SK-N-MC (cell line): ENCODE data around the gene LRP3.
"Not testable (repeated sequence)": the region's sequence is repeated elsewhere in the genome, so short reads cannot be mapped to it uniquely, and the experiment has no call there.

Source experiments
- DNase-seq: peaks from one replicate; pipeline ENCODE4 v3.0.0-alpha.2; 2011; ENCODE audit warnings: low read depth, low spot score
- H3K27ac ChIP-seq: fragments of 200-600 bp; sonication (generic); 2 replicates; pipeline ENCODE4 v1.5.1; 2016; ENCODE audit warnings: mixed run types
- H3K36me3 ChIP-seq: fragments of 200-600 bp; sonication (generic); 2 replicates; pipeline ENCODE4 v1.6.1; 2017; ENCODE audit warnings: antibody characterized with exemption, low read length, mixed read lengths; ENCODE audit not compliant: insufficient read depth
- H3K4me3 ChIP-seq: fragments of 200-600 bp; sonication (generic); 2 replicates; pipeline ENCODE4 v1.5.1; 2016
- H3K9ac ChIP-seq: fragments of 200-600 bp; sonication (generic); 2 replicates; pipeline ENCODE4 v1.8.0; 2017; ENCODE audit warnings: mixed run types, mixed read lengths; ENCODE audit not compliant: insufficient read length
- H3K9me3 ChIP-seq: fragments of 200-600 bp; sonication (generic); 2 replicates; pipeline ENCODE4 v1.6.1; 2017; ENCODE audit warnings: low read depth, mild to moderate bottlenecking, antibody characterized with exemption, low read length, moderate library complexity, mixed read lengths
- EZH2 ChIP-seq: fragments of 200-600 bp; sonication (generic); IDR thresholded peaks from one replicate; pipeline ENCODE4 v1.6.1; 2017; ENCODE audit warnings: antibody characterized with exemption
- FOXP2 ChIP-seq: optimal IDR thresholded peaks from 2 replicates; pipeline ENCODE3; 2011; ENCODE audit warnings: mild to moderate bottlenecking, moderate library complexity; ENCODE audit not compliant: insufficient read depth; ENCODE audit errors: extremely low read length, control extremely low read depth
- POLR2AphosphoS5 ChIP-seq: IDR thresholded peaks from 2 replicates; pipeline ENCODE4 v1.6.1; 2012; ENCODE audit warnings: mild to moderate bottlenecking, low read depth, low read length, borderline replicate concordance

Gene LRP3

GRCh38 chr19:33215438-33216197 is 21.5 kb downstream of the LRP3 start:
- no peak for DNase-seq
- H3K36me3 ChIP-seq = no peaks in the 10 kb centered on the region
- no peak overlapping the region for H3K4me3 ChIP-seq
- no peak for TF ChIP-seq POLR2AphosphoS5
- no peak for TF ChIP-seq EZH2
- no peak for TF ChIP-seq FOXP2
- H3K9me3 ChIP-seq = no peaks in the 10 kb centered on the region
- no peak overlapping the region for H3K27ac ChIP-seq
- H3K9ac ChIP-seq = no peak overlapping the region

GRCh38 chr19:33216198-33216830 is 22.2 kb downstream of the LRP3 start:
- TF ChIP-seq EZH2 = no peak
- TF ChIP-seq FOXP2 = no peak
- no peak for TF ChIP-seq POLR2AphosphoS5
- Histone ChIP-seq H3K9me3 (no peaks in the 10 kb centered on the region), H3K27ac (no peak overlapping the region), H3K36me3 (no peaks in the 10 kb centered on the region), H3K9ac (no peak overlapping the region), H3K4me3 (no peak overlapping the region)
- no peak for DNase-seq

DNA sequence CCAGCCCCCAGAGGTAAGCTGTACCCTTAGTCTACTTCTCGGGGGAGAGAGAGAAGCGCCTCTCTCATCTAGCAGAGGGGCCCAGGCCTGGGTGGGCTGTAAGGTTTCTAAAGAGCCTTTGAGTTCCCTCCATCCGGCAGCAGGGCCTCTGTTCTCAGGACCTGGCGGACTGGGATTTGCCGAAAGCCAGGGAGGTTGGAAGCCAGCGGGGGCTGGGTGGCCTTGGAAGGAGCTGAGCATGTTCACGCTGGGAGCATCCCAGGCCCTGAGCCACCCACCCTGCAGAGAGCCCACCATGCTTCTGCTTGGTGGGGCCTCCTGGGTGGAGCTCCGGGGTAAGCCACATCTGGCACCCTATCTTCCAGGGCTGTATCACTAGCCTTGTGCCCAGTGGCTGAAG is 23.8 kb downstream of the LRP3 start:
- H3K36me3 ChIP-seq = no peaks in the 10 kb centered on the region
- H3K9me3 ChIP-seq = no peaks in the 10 kb centered on the region
- DNase-seq = no peak
- H3K4me3 ChIP-seq = no peak overlapping the region
- no peak overlapping the region for H3K9ac ChIP-seq
- no peak overlapping the region for H3K27ac ChIP-seq
- TF ChIP-seq POLR2AphosphoS5 (no peak), EZH2 (no peak), FOXP2 (no peak)

DNA sequence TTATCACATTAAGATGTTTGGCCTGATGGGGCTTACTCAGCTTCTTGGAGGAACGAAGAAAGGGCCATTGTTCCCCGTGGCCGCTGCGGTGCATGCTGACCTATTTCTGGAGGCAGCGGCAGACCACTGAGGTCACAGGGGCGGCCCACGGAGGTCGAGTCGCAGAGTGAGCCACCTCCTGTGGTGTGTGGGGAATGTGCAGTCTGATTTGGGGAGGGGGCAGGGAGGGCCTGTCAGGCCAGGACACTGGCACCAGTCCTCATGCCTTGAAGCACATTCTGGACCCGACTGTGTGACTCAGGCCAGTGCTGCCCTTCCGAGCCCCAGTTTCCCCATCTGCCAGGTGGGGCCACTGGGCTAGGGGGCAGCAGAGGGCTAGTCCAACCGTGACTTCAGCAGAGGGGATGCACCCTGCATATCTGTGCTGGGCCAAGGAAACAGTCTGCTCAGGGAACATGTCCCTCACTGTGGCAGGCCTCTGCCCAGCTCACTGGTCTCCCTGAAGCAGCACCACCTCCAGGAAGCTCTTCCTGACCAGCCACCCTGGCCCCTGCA is 25.2 kb downstream of the LRP3 start:
- Histone ChIP-seq H3K9ac (no peak overlapping the region), H3K36me3 (no peaks in the 10 kb centered on the region), H3K4me3 (no peak overlapping the region), H3K9me3 (no peaks in the 10 kb centered on the region), H3K27ac (no peak overlapping the region)
- TF ChIP-seq FOXP2 (no peak), POLR2AphosphoS5 (no peak), EZH2 (no peak)
- no peak for DNase-seq

DNA sequence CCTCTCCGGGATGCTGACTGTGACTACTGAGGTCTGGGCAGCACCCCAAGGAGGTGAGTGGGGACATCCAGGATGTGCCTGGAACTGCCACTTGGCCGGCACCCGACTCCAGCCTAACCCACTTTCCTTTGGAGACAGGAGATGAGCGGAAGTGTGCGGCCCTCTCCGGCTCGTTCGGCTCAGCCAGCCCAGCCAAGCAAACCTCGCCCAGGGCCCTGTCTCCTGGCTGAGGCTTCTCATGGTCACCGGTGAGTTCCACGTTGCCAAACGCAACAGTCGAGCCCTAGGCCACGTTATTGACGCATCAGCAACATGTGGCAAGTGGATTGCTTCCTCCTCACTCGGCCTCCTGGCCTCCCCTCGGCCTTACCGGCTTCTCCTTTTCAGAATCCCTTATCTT is 26.0 kb downstream of the LRP3 start:
- H3K9ac ChIP-seq = no peak overlapping the region

DNA sequence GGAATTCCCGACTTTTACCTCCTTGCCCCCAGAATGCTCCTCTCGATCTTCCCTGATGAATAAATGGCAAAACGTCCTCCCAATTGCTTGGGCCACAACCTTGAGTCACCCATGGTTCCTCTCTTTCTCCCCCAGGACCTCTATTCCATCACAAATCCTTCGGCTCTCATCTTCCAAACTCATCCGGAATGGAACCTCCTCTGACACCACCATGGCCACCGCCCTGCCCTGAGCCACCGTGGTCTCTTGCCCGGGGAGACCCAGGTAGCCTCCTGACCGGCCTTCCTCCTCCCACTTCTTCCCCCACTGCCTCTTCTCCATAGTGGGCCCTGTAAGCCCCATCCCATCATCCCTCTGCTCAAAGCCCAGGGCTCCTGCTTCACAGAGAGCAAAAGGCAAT is 26.6 kb downstream of the LRP3 start:
- no peak for DNase-seq
- Histone ChIP-seq H3K27ac (no peak overlapping the region), H3K9me3 (no peaks in the 10 kb centered on the region), H3K9ac (no peak overlapping the region), H3K4me3 (no peak overlapping the region), H3K36me3 (no peaks in the 10 kb centered on the region)
- no peak for TF ChIP-seq POLR2AphosphoS5
- no peak for TF ChIP-seq EZH2
- TF ChIP-seq FOXP2 = no peak

More for the DNA sequence above, 26.0 kb downstream of the LRP3 start:
- TF ChIP-seq FOXP2 (no peak), EZH2 (no peak), POLR2AphosphoS5 (no peak)
- H3K9me3 ChIP-seq = no peaks in the 10 kb centered on the region
- H3K36me3 ChIP-seq = no peaks in the 10 kb centered on the region
- no peak overlapping the region for H3K4me3 ChIP-seq
- H3K27ac ChIP-seq = no peak overlapping the region
- DNase-seq = no peak

DNA sequence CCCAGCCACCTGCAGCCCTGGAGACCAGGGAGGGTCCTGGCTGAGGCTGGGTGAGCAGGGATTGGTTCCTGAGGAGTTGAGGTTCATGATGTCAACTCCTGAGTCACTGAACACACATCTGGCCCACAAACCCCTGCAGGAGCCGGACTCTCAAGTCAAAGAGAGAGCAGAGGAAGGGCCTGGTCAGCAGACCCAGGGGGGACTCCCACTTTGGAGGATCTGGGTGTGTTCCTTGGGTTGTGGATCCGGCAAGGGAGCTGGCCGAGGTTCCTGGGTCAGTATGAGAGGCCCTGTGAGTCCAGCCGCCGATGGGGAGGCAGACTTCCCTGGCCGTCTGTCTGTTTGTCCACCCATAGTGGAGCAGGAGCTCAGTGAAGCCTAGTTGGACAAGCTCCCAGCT is 27.5 kb downstream of the LRP3 start:
- TF ChIP-seq EZH2 (no peak), FOXP2 (no peak)
- no peak for DNase-seq
- Histone ChIP-seq H3K4me3 (no peak overlapping the region), H3K27ac (no peak overlapping the region), H3K36me3 (no peaks in the 10 kb centered on the region), H3K9me3 (no peaks in the 10 kb centered on the region), H3K9ac (no peak overlapping the region)

DNA sequence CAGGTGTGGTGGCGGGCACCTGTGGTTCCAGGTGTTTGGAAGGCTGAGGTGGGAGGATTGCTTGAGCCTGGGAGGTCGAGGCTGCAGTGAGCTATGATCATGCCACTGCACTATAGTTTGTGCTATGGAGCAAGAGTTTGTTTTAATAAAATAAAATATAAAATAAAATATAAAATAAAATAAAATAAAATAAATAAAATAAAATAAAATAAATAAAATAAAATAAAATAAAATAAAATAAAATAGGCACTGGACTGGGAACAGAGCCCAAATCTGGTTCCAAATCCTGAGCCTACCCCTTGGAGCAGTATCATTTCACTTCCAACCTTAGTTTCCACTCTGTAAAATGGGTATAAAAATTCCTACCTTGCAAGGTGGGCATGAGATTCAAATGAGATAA is 28.1 kb downstream of the LRP3 start:
- not testable (repeated sequence) for H3K9me3 ChIP-seq

DNA sequence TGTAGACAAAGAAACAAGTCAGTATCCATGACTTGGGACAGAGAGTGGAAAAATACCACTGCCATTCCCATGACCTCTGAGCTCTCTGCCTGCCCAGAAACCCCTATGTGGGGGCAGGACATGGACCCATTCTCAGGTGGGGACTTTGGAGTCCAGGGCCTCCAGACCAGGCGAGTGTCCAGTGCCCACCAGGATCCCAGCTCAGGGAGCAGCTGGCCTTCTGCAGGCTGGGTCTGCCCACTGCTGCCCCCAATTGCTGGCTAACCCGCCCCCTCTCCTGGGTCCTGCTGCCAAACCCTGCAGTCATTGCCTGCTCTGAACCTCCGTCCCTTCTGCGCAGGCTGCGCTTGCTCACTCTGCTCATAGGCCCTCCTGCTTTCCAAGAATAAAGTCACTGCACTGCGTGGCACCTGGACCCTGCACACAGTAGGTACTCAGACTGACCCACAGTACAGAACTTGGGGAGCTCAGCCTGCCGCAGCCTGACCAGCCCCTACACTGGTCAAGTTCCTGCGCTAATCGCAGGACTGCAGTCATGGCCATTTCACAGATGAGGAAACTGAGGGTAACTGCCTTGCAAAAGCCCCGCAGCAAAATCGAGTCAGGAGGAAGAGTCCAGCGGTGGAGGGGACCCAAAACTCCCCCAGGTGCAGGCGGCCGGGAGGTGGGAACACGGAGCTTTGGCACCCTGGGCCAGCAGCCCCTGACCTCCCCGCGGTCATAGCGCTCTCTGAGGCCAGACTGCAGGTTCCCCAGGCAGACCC is 30.7 kb downstream of the LRP3 start:
- peak overlapping the region; percentile 69 for H3K4me3 ChIP-seq
- H3K36me3 ChIP-seq = no peaks in the 10 kb centered on the region
- no peak overlapping the region for H3K27ac ChIP-seq
- TF ChIP-seq POLR2AphosphoS5 = no peak
- TF ChIP-seq FOXP2 = no peak
- TF ChIP-seq EZH2 = no peak
- H3K9ac ChIP-seq = no peak overlapping the region
- no peak for DNase-seq
- H3K9me3 ChIP-seq = no peaks in the 10 kb centered on the region; the same call in 1 of the 2 replicates

More for the DNA sequence above, 28.1 kb downstream of the LRP3 start:
- not testable (repeated sequence) for H3K9ac ChIP-seq, DNase-seq, H3K4me3 ChIP-seq, H3K36me3 ChIP-seq, H3K27ac ChIP-seq
